IMR-90 (cell line): ENCODE results near the gene CUL3. TPM values are rescaled to one million over a fixed set of nuclear protein-coding genes. Genes with fewer than 3 reads are reported as not detected.

Experiments used
- ATAC-seq: fragments of 200-7000 bp; cut with Tn5 transposase; 2 replicates; pipeline ENCODE4 v1.9.1; 2020; ENCODE audit warnings: low read depth, mild to moderate bottlenecking, moderate library complexity
- BruUV-seq: library from RNA; stranded (reverse); fragments of 400-500 nt; replicated peaks from 2 replicates; lab custom pipeline; 2021; lab: Mats Ljungman, UMichigan
- CTCF ChIA-PET: fragments of 300-600 bp; formaldehyde crosslinking; extraction: SDS; loops from one replicate; lab custom pipeline; 2021; ENCODE audit warnings: antibody characterized with exemption; lab: Yijun Ruan, JAX
- POLR2A ChIA-PET: fragments of 300-600 bp; sonication (Branson Sonifier 250); formaldehyde crosslinking; loops from one replicate; lab custom pipeline; 2022; ENCODE audit warnings: antibody characterized with exemption; ENCODE audit not compliant: unreplicated experiment; lab: Charles Lee
- DNase-seq: peaks from one replicate; pipeline ENCODE4 v3.0.0; 2013
- H2AFZ ChIP-seq: replicated peaks from 2 replicates; pipeline ENCODE3; 2013; ENCODE audit warnings: low read length, mild to moderate bottlenecking; ENCODE audit not compliant: poor library complexity
- H2AK5ac ChIP-seq: 2 replicates; pipeline ENCODE4 v1.6.1; 2013; ENCODE audit warnings: low read depth, low read length, inconsistent platforms
- H2AK9ac ChIP-seq: replicated peaks from 2 replicates; pipeline ENCODE3; 2013; ENCODE audit warnings: mild to moderate bottlenecking, low read depth, low read length, moderate library complexity; ENCODE audit not compliant: poor library complexity
- H2BK120ac ChIP-seq: 2 replicates; pipeline ENCODE4 v1.6.1; 2013; ENCODE audit warnings: low read depth, low read length, inconsistent platforms
- H2BK15ac ChIP-seq: 3 replicates; pipeline ENCODE4 v1.6.1; 2013; ENCODE audit warnings: low read depth, low read length, inconsistent platforms
- H2BK20ac ChIP-seq: 2 replicates; pipeline ENCODE4 v1.6.1; 2013; ENCODE audit warnings: low read depth, mild to moderate bottlenecking, inconsistent platforms, low read length, moderate library complexity
- H2BK5ac ChIP-seq: 2 replicates; pipeline ENCODE4 v1.6.1; 2013; ENCODE audit warnings: mild to moderate bottlenecking, low read depth, low read length, inconsistent platforms; ENCODE audit not compliant: poor library complexity, severe bottlenecking
- H3K14ac ChIP-seq: replicated peaks from 2 replicates; pipeline ENCODE4 v1.6.1; 2013; ENCODE audit warnings: low read depth, low read length, inconsistent platforms
- H3K18ac ChIP-seq: 2 replicates; pipeline ENCODE4 v1.6.1; 2013; ENCODE audit warnings: low read depth, low read length, control low read depth
- H3K23ac ChIP-seq: 2 replicates; pipeline ENCODE4 v1.6.1; 2013; ENCODE audit warnings: low read depth, low read length, inconsistent platforms
- H3K27ac ChIP-seq: 2 replicates; pipeline ENCODE4 v1.5.1; 2013; ENCODE audit warnings: mild to moderate bottlenecking, control low read depth, low read length; ENCODE audit not compliant: insufficient read depth
- H3K27me3 ChIP-seq: 2 replicates; pipeline ENCODE4 v1.6.1; 2013; ENCODE audit warnings: low read length; ENCODE audit not compliant: control insufficient read depth, insufficient read depth
- H3K36me3 ChIP-seq: 2 replicates; pipeline ENCODE4 v1.6.1; 2013; ENCODE audit warnings: low read length, mixed read lengths; ENCODE audit not compliant: control insufficient read depth, insufficient read depth
- H3K4ac ChIP-seq: 2 replicates; pipeline ENCODE4 v1.6.1; 2013; ENCODE audit warnings: low read depth, low read length, inconsistent platforms
- H3K4me1 ChIP-seq: 2 replicates; pipeline ENCODE4 v1.6.1; 2013; ENCODE audit warnings: low read length, mixed read lengths; ENCODE audit not compliant: control insufficient read depth, insufficient read depth
- H3K4me2 ChIP-seq: 2 replicates; pipeline ENCODE4 v1.6.1; 2013; ENCODE audit warnings: low read depth, mild to moderate bottlenecking, control low read depth, low read length, moderate library complexity
- H3K4me3 ChIP-seq: 2 replicates; pipeline ENCODE4 v1.5.1; 2013; ENCODE audit warnings: low read depth, mild to moderate bottlenecking, control low read depth, low read length, moderate library complexity; ENCODE audit not compliant: insufficient read depth
- H3K56ac ChIP-seq: 2 replicates; pipeline ENCODE4 v1.6.1; 2013; ENCODE audit warnings: low read length, inconsistent platforms; ENCODE audit not compliant: insufficient read depth; ENCODE audit errors: extremely low read depth
- H3K79me1 ChIP-seq, 2 experiments: 2 replicates each; pipeline ENCODE4 v1.6.1; 2013; ENCODE audit warnings: low read length in 2 of 2, inconsistent platforms in 1 of 2, low read depth in 1 of 2
- H3K9ac ChIP-seq: 2 replicates; pipeline ENCODE4 v1.6.1; 2013; ENCODE audit warnings: low read depth, low read length, control low read depth
- H3K9me1 ChIP-seq: 2 replicates; pipeline ENCODE4 v1.6.1; 2013; ENCODE audit warnings: low read length, inconsistent platforms; ENCODE audit not compliant: insufficient read depth
- H3K9me3 ChIP-seq: 2 replicates; pipeline ENCODE4 v1.6.1; 2013; ENCODE audit warnings: low read length; ENCODE audit not compliant: control insufficient read depth, insufficient read depth
- H4K20me1 ChIP-seq: 2 replicates; pipeline ENCODE4 v1.6.1; 2013; ENCODE audit warnings: low read length, inconsistent platforms; ENCODE audit not compliant: insufficient read depth
- H4K5ac ChIP-seq: 2 replicates; pipeline ENCODE4 v1.6.1; 2013; ENCODE audit warnings: mild to moderate bottlenecking, low read depth, low read length, control low read depth
- H4K8ac ChIP-seq, 2 experiments: 2 replicates each; pipeline ENCODE4 v1.6.1; 2013; ENCODE audit warnings: low read depth in 2 of 2, low read length in 2 of 2, control low read depth in 1 of 2, inconsistent platforms in 1 of 2
- H4K91ac ChIP-seq: 2 replicates; pipeline ENCODE4 v1.6.1; 2013; ENCODE audit warnings: low read depth, low read length, inconsistent platforms; ENCODE audit not compliant: insufficient read depth
- CEBPB ChIP-seq: IDR thresholded peaks from 2 replicates; pipeline ENCODE4 v1.6.1; 2012; ENCODE audit warnings: low read depth, low read length, improper control_type of control experiment
- MAFK ChIP-seq: IDR thresholded peaks from 2 replicates; pipeline ENCODE4 v1.6.1; 2012; ENCODE audit warnings: low read depth, low read length, improper control_type of control experiment
- MXI1 ChIP-seq: IDR thresholded peaks from 2 replicates; pipeline ENCODE4 v1.6.1; 2012; ENCODE audit warnings: low read depth, mild to moderate bottlenecking, low read length, moderate library complexity, borderline replicate concordance
- RCOR1 ChIP-seq: IDR thresholded peaks from 2 replicates; pipeline ENCODE4 v1.6.1; 2012; ENCODE audit warnings: mild to moderate bottlenecking, low read length, improper control_type of control experiment; ENCODE audit not compliant: insufficient replicate concordance
- WGBS, 2 experiments: methylation state at CpG; one replicate each; pipeline versions ENCODE4 v1.1.5 to v1.1.7; 2013; ENCODE audit warnings: missing lambda C conversion rate in 2 of 2; ENCODE audit not compliant: insufficient read length in 1 of 2; ENCODE audit errors: extremely low coverage in 2 of 2; 5-methylcytosine and 5-hydroxymethylcytosine counted together
- dilution Hi-C: fragments of 300-500 bp; cut with HindIII; formaldehyde crosslinking; loops from one replicate; pipeline ENCODE4 v1.14.3; 2018; ENCODE audit warnings: low sequenced_read_pairs; ENCODE audit not compliant: unreplicated experiment
- in situ Hi-C: fragments of 300-500 bp; cut with MboI; formaldehyde crosslinking; loops from 3 replicates; pipeline ENCODE4 v1.14.3; 2019; ENCODE audit warnings: low sequenced_read_pairs, inconsistent platforms, mixed read lengths
- intact Hi-C: fragments of 100-400 bp; cut with micrococcal nuclease; formaldehyde crosslinking; loops from 2 replicates; pipeline ENCODE4 v1.10.0; 2022
- polyA plus RNA-seq, 3 experiments: library from polyadenylated mRNA; depleted of rRNA; stranded (reverse); fragments of >200 nt; gene quantifications; 2 replicates each; pipeline ENCODE4 v1.2.3, GENCODE V29; 2012; ENCODE audit warnings: low replicate concordance in 1 of 3
- total RNA-seq: library from RNA; depleted of rRNA; stranded (reverse); fragments of >200 nt; gene quantifications from 2 replicates; pipeline ENCODE4 v1.2.3, GENCODE V29; 2012
- TF ChIP-seq, protein P1 (sequence below): fragments of 150-350 bp; IDR thresholded peaks from 2 replicates; pipeline ENCODE4 v1.6.1; 2016; ENCODE audit warnings: low read depth, mild to moderate bottlenecking, low read length, moderate library complexity, borderline replicate concordance
- TF ChIP-seq, protein P2 (sequence below): fragments of 150-350 bp; IDR thresholded peaks from 2 replicates; pipeline ENCODE4 v1.6.1; 2017; ENCODE audit warnings: mild to moderate bottlenecking, antibody characterized with exemption, low read length, low read depth

The CUL3 gene
- total and polyA plus RNA-seq, 2 of the 4 experiments (the other 2 are of a cell fraction) = 33.7 to 45.7 TPM

DNA sequence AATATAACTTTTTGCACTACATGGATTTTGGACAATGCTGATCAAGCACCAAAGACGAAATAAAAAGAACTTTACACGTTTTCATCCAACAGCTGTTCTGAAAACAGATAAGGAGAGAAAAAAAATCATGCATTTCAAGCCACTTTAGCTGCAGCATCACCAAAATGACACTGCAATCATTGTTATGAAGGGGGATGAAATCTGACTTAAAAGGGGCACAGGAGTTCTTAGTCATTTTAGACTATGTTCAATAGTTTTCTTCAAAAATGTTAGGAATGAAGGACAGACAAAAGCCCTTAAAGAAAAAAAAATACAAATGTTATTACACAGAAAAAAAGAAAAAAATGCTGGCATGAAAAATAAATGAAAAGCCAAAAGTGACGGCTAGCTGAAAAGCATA lies 71.2 kb downstream of the CUL3 start:
- H4K91ac ChIP-seq = no peak overlapping the region
- dilution Hi-C loops = no loop called here
- H3K4me1 ChIP-seq = peaks cover 5% of the 10 kb centered on the region
- H3K27me3 ChIP-seq = no peaks in the 10 kb centered on the region
- H3K23ac ChIP-seq = peak overlapping the region; percentile 60; the same call in 1 of the 2 replicates
- no peak overlapping the region for H3K56ac ChIP-seq
- no peak overlapping the region for H2BK15ac ChIP-seq
- H2AK5ac ChIP-seq = no peak overlapping the region
- intact Hi-C loops = loop anchor here (10.0 kb wide), 2 partner anchors 61 to 131 kb away; no protein-coding TSS in a partner anchor
- H3K36me3 ChIP-seq = peaks cover 3% of the 10 kb centered on the region
- no peak overlapping the region; the same call in 1 of the 2 replicates for H3K18ac ChIP-seq
- POLR2A ChIA-PET = interaction anchor here (0.5 kb wide), 2 partner anchors 58 to 111 kb away, joined by 3 to 4 read pairs; no protein-coding TSS in a partner anchor
- in situ Hi-C loops = no loop called here
- peaks cover 29 to 56% of the 10 kb centered on the region in 2 experiments for H3K79me1 ChIP-seq
- TF ChIP-seq RCOR1 (no peak), MXI1 (no peak), MAFK (no peak), CEBPB (no peak)
- TF ChIP-seq, protein P1, sequence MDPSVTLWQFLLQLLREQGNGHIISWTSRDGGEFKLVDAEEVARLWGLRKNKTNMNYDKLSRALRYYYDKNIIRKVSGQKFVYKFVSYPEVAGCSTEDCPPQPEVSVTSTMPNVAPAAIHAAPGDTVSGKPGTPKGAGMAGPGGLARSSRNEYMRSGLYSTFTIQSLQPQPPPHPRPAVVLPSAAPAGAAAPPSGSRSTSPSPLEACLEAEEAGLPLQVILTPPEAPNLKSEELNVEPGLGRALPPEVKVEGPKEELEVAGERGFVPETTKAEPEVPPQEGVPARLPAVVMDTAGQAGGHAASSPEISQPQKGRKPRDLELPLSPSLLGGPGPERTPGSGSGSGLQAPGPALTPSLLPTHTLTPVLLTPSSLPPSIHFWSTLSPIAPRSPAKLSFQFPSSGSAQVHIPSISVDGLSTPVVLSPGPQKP = no peak
- TF ChIP-seq, protein P2, sequence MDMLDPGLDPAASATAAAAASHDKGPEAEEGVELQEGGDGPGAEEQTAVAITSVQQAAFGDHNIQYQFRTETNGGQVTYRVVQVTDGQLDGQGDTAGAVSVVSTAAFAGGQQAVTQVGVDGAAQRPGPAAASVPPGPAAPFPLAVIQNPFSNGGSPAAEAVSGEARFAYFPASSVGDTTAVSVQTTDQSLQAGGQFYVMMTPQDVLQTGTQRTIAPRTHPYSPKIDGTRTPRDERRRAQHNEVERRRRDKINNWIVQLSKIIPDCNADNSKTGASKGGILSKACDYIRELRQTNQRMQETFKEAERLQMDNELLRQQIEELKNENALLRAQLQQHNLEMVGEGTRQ = no peak
- no peak overlapping the region for H3K4me3 ChIP-seq
- H4K20me1 ChIP-seq = peaks cover 6% of the 10 kb centered on the region; the same call in 1 of the 2 replicates
- H2AFZ ChIP-seq = no peak overlapping the region
- H3K14ac ChIP-seq = 0 out of 2 replicates have a peak overlapping the region, but pooled peaks have one; percentile 1
- no CpG with 5 or more reads among the region's 3 CpGs for WGBS, 2 experiments
- no peak overlapping the region for H4K5ac ChIP-seq
- no peak overlapping the region for H3K27ac ChIP-seq
- DNase-seq (peak; percentile 12), ATAC-seq (no peak)
- BruUV-seq = no TSS peak
- no peak overlapping the region for H2AK9ac ChIP-seq
- no peak overlapping the region for H2BK120ac ChIP-seq
- no peaks in the 10 kb centered on the region for H3K9me1 ChIP-seq
- no peaks in the 10 kb centered on the region for H3K9me3 ChIP-seq
- peak overlapping the region; percentile 2; the same call in 1 of the 2 replicates for H3K4me2 ChIP-seq
- no peak overlapping the region for H4K8ac ChIP-seq
- peak overlapping the region; percentile 24 for H2BK5ac ChIP-seq
- H2BK20ac ChIP-seq = no peak overlapping the region
- CTCF ChIA-PET = interaction anchor here (0.6 kb wide), 1 partner anchor 54 kb away, joined by 7 read pairs; no protein-coding TSS in a partner anchor
- no peak overlapping the region for H3K9ac ChIP-seq
- 0 out of 2 replicates have a peak overlapping the region, but pooled peaks have one; percentile 20 for H3K4ac ChIP-seq
